G401 (cell line): ENCODE data around the gene RTL1. TPM values are rescaled to one million over a fixed set of nuclear protein-coding genes. Genes with fewer than 3 reads are reported as not detected.

ENCODE experiments used
- DNase-seq: peaks from one replicate; pipeline ENCODE4 v3.0.0-alpha.2; 2015; ENCODE audit warnings: low spot score
- in situ Hi-C: cut with HindIII; loops from 2 replicates; pipeline ENCODE4 v1.10.0; 2016; ENCODE audit warnings: low sequenced_read_pairs, mixed read lengths
- total RNA-seq: library from RNA; depleted of rRNA; stranded (reverse); fragments of >200 nt; shearing (Covaris generic); gene quantifications from 2 replicates; pipeline ENCODE4 v1.2.3, GENCODE V29; 2014

Gene RTL1
- total RNA-seq, 1 experiment from 2014 or later: not detected

DNA sequence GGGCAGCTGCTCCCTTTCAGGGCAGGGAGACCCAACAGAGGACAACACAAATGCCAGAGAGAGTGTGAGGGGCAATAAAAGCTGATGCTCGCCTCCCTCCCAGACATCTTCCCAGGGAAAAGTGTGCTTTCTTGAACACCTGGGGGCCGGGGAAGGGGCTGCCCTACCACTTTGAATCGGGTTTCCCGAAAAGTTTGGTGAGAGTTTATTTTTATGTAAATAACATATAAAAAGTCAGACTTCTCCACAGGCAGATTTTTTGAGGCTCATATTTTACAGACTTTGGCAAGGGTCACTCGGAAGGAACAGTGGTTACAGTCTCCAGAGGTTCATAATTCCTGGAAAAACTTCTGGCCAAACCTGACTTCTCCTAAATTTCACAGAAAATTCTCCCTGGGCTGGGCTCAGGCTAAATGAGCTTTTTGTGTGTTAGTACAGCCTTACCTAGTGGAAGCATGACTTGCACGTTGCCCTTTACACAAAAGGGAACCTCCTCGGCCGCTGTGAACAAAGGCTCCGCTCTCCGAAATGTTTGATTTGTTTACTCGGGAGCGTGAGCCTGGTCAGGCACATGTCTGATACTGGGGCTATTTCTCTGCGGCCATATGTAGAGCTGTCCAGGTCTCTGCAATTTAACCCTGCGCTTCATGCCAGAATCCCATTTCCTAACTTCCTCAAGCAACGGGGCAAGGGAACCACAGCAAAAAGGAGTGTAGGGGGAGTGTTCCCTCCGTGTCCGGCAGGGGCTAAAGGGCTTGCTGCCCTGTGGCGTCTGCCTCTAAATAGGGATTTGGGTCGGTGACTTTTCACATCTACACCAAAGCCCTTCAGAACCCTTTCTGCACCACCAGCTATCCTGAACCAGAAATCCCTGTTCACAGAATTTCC lies 3.4 kb downstream of the RTL1 start:
- no peak for DNase-seq
- in situ Hi-C loops: no loop called here

DNA sequence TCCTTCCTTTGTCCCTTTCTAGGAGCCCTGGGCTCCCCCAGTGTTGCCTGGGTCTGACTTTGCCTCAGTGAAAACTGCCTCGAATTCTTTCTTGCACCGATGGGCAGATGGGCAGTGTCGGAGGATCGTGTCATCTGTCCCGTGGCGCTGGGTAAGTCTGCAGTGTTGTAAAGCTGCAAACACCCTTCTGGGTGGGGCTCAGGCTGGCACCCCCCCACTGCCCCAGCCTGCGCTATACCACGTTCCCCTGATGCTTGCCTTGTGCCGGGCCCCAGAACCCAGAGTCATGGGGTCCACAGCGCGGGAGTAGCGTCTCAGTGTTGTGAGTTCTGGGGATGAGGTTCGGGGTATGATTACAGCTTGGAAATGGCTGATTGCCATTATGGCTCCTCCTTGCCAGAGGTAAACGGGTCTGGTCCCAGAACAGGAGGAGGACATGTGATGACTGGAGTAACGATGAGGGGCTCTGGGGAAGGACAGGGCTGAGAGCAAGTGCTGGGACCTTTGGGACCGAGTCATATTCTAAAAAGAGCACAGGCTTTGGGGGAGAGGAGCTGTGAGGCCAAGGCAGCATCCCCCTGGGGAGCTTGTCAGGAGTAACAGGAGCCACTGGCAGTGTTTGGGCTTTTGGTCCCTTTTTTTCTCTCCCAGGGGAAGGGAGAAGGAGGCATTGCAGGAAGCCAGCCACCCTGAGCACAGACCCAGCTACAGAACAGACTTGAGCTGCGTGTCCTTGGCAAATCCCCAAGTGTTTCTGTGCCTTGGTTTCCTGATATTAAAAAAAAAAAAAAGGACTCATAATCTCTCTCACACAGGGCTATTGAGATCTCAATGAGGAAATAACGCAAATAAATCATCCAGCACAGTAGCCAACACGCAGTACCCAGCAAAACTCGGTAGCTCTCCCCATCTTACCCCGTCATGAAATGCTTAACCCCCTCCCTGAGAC lies 4.3 kb downstream of the RTL1 start:
- no peak for DNase-seq
- in situ Hi-C loops: no loop called here

DNA sequence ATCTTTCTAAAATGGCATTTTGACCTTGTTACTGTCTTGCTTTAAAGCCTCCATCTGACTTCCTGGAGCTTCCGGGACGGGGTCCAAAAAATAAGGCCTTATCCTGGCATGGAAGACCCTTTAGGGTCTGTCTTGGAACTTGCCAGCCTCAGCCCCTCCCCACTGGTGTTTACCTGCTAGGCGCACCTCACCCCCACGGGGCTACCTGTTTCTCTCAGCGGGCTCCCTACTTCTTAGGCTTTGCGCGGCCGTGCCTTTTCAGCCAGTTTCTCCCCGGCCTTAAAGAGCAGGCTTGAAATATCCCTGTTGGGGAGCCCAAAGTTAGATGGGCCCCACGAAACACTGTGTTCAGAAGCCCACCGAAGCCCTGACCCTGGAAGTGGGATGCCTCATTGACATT lies 5.1 kb downstream of the RTL1 start:
- no peak for DNase-seq
- in situ Hi-C loops: no loop called here

DNA sequence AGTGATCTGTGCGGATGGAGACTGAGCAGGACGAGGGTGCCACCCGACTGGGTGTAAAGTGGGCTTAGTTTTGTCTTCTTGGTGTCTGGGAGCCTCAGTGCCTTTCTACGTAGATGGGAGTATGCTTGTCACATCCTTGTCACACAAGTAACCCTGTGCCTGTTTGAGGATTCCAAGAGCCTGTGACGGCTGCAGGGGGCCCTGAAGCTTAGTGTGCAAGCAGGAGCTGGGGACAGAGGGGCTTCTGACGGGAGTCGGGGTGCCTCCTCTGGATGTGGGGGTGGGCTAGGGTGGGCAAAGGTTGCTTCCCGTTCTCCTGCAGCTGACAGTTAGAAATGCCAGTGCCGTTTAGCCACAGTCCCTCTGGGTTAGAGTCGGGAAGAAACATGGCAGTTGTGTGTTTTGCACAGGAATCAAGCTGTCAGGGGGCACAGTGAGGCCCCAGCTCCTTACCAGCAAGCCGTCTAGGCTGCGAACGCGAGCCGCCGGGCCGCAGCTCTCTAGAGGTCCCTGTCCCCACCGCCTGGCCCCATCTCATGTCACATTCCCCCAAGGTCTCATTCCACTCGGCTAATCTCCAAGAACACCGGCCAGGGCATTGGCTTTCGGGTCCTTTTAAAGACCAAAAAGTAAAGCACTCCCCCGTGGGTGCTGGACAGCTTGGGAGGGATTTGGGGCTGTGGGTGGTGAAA lies 7.0 kb downstream of the RTL1 start:
- in situ Hi-C loops: no loop called here
- no peak for DNase-seq

DNA sequence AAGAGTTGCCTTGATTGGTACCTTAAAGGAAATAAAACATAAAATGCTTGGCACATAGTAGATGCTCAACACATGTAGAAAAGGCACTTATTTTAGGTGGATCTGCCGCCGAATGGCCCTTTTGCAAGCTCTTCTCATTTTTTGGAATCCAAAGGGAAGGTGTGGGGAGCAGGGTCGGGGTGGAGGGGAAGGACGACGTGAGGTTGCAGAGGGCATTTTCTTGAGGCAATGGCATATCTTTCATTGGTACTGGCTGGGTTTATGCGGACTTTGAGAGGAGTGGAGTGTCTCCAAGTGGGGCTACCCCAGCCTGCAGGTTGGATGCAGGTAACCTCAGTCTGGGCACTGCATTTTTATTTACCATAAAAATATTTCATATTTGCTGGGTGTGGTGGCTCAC lies 8.1 kb downstream of the RTL1 start:
- DNase-seq: no peak
- in situ Hi-C loops: no loop called here

DNA sequence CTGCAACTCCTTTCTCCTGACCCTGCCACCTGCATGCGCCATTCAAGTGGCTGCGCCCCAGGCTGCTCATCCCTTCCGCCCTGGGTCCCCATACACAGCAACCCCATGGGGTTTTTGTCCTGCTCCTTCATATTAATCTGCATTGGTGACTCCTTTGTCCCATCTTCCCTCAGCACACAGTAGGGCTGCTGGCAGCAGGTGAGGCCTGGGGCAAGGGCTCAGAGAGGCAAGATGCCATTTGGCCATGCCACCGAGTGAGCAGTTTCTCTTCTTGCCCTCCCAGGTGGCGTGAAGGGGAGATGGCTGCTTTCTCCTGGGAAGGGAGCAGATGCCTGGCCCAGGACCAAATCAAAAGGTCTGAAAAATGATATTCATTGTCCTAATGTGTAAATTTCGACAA lies 9.1 kb downstream of the RTL1 start:
- in situ Hi-C loops: no loop called here
- DNase-seq: no peak

DNA sequence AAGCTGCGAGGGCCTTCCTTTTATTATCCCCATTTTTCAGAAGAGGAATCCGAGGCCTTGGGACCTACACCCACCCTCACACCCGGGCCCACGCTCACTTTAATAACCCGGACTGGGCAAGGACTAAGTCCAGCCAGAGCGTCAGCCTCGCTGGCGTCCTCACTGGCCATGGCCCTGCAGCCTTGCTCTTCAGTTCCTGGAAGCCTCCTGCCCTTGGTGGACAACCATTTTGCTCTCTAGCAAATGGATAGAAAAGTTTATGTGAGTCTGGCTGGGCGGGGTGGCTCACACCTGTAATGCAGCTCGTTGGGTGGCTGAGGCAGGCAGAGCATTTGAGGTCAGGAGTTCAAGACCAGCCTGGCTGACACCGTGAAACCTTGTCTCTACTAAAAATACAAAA lies 9.8 kb downstream of the RTL1 start:
- DNase-seq: no peak

DNA sequence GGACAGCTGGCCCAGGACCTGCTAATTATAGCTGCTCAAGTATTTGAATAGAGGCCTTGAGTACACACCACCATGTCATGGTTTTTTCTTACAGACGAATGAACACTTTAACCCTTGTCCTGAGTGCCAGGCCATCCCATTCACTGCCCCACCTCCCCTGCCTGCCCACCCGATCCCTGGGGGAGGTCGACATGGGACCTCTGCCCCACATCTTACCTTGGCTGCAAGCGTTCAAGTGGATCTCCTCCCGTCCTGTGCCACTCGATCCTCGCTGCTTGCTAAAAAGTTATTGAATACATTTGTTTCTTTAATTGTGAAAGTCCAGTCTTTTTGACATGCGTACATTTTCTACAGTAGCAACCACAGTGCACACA lies 10.3 kb downstream of the RTL1 start:
- no peak for DNase-seq
- in situ Hi-C loops: no loop called here

More for the DNA sequence above, 9.8 kb downstream of the RTL1 start:
- in situ Hi-C loops: no loop called here

DNA sequence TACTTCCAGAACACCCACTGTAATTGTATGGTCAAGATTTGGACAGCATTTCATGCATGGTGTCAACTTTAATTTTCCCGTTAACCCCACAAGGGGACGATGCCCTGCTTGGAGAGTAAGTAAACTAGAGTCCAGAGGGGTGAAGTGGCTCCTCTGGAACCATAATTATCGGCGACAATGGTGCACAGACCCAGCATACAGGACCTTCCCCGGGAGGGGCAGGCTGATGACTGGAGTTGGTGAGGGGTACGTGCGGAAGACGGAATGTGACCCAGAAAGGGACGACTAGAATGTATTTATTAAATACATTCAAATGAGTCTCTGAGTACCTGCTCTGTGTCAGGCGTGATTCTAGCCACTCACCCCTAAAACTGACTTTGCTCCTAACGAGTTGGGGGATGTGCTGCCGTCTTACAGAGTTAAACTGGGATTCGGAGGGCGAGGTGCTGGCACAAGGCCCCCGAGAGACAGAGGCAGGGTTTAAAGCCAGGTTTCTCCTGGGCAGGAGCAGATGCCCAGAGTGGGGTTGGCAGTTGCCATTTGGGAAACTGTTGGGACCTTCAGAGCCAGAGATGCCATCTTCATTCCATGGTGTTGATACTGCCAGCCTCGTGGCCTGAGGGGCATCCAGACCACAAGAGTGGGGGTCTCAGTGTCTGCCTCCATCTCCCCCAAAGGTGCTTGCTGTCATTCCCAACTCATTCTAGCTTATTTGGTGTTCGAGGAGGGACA lies 10.9 kb downstream of the RTL1 start:
- DNase-seq: no peak
- in situ Hi-C loops: no loop called here

DNA sequence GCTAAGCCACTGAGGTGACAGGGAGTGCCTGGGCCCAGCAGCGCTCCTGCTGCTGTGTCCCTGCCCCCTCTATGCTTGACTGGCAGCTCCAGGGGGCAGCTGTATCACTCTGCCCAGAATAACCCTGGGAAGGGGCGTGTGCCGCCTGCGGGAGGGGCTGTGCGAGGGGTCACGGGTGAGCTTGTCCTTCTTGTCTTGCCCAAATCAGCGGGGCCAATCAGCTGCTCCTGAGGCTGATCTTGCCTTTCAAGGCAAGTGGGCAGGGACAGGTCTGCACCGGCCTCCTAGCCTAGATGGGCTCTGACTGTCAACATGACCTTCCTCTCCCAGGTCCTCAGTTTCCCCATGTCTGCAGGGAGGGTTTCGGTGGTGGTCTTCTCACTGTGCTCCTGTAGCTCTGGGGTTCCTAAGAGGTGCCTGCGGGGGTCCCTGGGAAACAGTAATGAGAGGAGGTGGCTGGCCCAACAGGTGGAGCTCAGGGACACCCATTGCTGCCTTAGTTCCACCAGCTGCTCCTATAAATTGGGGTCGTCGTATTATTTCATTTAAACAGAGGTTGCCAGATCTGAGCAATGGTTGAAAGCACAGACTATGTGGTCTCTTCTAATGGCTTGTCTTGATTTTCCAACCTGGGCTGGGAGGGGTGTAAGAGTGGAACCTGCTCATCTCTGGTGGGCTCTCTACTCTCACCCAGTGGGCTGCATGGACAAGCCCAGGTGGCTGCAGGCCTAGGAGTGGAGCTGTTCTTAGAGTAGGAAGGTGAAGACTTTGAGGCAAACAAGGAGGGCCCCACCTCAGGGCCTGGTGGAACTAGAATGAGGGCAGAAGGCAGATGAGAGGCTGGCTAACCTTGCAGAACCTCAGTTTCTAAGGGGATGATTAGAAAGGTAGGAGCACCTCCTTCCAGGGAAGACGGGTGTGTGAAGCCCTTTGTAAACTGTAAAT lies 11.7 kb downstream of the RTL1 start:
- no peak for DNase-seq

DNA sequence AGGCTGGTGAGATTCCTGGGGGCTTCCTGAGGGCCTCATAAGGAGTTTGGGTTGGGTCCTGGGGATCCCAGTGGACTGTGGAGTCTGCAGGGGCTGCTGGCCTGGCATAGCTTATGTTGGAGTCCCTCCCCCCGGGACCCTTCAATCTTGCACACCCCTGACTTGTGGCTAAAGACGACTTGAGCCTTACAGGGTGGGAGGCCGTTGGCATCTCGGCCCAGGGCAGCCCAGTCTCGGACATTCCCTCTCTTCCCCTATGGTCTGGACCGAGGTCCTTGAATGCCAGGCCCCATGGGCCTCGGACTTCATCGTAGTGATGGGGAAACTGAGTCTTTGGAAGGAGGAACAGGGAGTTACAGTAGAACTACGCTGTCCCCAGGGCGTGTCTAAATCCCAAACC lies 12.5 kb downstream of the RTL1 start:
- in situ Hi-C loops: no loop called here
- no peak for DNase-seq

More for the DNA sequence above, 11.7 kb downstream of the RTL1 start:
- in situ Hi-C loops: no loop called here

DNA sequence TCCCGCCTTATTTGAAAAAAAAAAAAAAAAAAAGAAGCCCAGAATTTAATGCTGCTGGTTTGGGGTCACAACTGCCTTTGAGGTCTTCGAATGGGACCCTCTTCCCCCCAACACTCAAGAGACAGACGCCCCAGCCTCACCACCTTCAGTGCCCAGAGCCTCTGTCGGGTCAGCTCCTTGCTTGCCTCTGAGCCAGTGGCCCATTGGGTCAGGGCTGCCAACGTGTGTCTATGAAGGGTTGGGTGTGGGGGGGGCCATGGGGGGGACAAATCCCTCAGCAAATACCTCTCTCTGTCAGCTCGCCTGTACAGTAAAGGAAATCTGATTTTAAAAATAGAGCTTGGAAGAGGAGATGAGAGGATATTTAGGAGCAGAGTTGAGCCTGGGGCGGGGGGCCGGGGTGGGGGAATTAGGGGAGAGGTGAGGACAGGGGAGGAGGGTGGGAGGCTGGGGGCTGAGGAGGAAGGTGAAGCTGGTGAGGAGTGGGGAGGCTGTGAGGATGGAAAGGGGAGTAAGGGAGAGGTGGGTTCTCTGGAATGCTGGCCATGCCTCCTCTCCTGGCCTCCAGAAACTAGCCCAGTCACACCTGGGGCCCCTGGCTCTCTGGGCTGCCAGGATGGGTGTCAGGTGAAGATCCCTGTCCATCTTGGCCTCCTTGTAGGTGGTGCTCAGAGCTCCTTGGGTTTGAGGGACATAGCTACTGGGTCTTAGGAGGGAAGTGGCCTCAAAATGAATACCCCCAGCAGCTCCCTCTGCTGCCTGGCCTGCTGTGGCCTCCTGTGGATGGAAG lies 13.3 kb downstream of the RTL1 start:
- no peak for DNase-seq

DNA sequence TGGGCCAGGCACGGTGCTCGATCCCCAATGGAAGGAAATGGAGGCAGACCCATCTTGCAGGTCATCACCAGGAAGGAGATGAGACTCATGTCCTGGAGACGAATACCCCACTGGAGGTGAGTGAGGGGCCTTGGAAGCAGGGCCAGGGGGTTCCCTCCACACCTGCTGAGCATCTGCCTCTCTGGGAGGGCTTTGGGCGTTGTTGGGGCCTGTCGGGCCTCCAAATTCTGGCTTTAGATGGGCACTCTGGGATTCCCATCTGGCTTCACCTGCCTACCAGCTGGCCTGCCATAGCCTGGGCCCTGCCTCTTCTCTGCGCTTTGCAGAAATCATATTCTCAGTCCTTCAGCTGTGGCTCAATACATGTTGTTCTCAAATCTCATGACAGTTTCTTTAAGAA lies 13.9 kb downstream of the RTL1 start:
- no peak for DNase-seq
- in situ Hi-C loops: no loop called here

More for the DNA sequence above, 13.3 kb downstream of the RTL1 start:
- in situ Hi-C loops: no loop called here

DNA sequence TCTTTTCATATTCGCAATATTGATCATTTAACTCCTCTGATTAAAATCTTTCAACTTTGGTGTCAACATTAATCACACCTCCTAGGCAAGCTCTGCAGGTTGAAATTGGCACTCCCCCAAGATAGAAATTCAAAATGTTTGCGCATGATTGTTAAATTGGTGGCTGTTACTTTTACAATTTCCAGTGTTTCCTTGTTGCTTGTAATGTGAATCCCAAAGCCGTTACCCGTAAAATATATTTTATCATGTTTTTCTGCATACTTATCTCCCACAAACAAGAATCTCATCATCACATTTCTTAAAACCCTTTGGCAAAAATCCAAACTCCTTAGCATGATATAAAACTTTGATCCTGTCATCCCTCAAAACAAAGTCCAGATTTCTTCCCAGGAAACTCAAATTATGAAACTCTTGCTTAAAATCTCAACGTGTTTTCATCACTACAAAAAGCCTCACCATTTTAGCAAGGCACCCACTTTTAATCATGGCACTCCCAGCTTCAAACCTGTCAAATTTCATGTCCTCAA lies 14.7 kb downstream of the RTL1 start:
- DNase-seq: no peak
- in situ Hi-C loops: no loop called here

DNA sequence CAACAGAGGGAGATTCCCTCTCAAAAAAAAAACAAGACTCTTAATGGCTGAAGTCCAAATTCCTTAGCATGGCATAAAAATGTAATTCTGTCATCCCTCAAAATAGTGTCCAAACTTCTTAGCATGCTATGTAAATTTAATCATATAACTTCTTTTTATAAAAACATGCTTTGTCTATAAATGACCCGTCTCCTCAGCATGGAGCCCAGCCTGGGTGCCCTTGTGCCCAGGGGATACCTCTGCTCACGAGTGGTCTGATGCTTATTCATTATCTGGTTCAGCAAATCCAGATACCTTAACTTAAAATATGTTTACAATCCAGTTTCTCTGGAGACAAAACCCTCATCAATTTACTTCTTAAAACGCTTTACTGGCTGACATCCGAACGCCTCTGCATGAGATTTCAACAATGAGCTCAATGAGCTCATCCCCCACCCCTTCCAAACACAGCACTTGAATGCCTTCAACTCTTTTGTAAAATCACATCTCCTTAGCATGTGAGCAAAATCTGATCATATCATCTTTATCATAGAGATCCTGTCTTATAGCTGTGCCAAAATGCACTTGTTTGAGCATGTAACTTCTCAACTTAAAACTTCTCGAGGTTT lies 15.7 kb downstream of the RTL1 start:
- DNase-seq: no peak
- in situ Hi-C loops: no loop called here

DNA sequence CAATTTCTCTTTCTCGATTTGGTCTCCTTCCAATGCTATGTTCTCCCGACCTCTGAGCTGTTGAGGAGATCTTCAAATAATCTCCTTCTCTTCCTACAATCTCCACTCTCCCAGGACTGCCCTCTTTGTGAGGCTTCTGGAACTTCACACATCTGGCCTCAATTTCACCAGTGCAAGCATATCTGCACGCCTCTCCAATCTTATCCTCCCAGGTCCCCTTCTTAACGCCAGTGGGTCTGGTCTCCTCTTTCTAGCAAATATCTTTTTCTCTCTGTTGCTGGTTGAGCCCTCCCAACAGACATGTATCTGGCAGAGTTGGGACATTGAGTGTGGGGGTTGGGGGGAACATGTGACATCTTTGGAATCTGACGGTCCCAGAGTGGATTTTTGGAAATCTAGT lies 17.9 kb downstream of the RTL1 start:
- in situ Hi-C loops: no loop called here
- DNase-seq: no peak

DNA sequence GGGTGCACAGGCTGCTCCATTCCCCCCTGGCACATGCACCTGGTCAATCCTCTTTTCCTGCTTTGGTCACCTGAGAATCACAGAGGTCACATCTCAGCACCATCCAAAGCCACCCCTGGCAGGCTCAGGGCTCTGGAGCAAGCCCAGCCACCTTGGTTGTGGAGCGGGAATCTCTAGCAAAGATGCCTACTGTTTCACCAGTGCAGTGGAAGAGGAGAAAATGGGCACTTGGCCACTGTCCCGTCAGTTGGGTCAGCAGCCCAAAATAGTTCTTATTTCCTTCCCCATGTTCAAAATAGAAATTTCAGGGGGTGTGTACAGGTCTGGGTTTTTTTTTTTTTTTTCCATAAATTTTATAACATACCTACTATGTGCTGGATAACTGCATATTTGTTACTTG lies 18.3 kb downstream of the RTL1 start:
- DNase-seq: peak; percentile 47
- in situ Hi-C loops: no loop called here
